Measurements from ENCODE around the gene COL16A1.

The COL16A1 gene

GRCh38 chr1:31626223-31627207, 77.3 kb downstream of the COL16A1 start:
- DNase-seq = peak in 9 of 51 donors; percentile 7 to 63 (median 24)

- DNase-seq = no peak
These were observed 78.1 kb downstream of the COL16A1 start for GRCh38 chr1:31625561-31626222.

GRCh38 chr1:31624731-31625514, 78.9 kb downstream of the COL16A1 start:
- no peak for DNase-seq

GRCh38 chr1:31624309-31624708, 79.5 kb downstream of the COL16A1 start:
- no peak for DNase-seq

- no peak for DNase-seq
These were observed 80.5 kb downstream of the COL16A1 start for GRCh38 chr1:31623365-31623764.

GRCh38 chr1:31621847-31622730, 81.7 kb downstream of the COL16A1 start:
- no peak for DNase-seq

- no peak for DNase-seq
These were observed 82.4 kb downstream of the COL16A1 start for GRCh38 chr1:31621498-31621820.

- no peak for DNase-seq
These were observed 83.0 kb downstream of the COL16A1 start for GRCh38 chr1:31620631-31621497.

GRCh38 chr1:31618916-31619846, 84.6 kb downstream of the COL16A1 start:
- DNase-seq = no peak

GRCh38 chr1:31617916-31618746, 85.7 kb downstream of the COL16A1 start:
- peak in 5 of 51 donors; percentile 8 to 45 (median 11) for DNase-seq

- DNase-seq = no peak
These were observed 86.5 kb downstream of the COL16A1 start, which contains the start of gene HCRTR1 for GRCh38 chr1:31617218-31617915. Gene HCRTR1, plus strand, starts transcription at chr1:31617689. Its CDS starts 1,504 bp downstream, at chr1:31619193.

- DNase-seq = no peak
These were observed 87.9 kb downstream of the COL16A1 start for GRCh38 chr1:31615939-31616338.

GRCh38 chr1:31615414-31615813, 88.4 kb downstream of the COL16A1 start:
- DNase-seq = no peak

- DNase-seq = no peak
These were observed 89.3 kb downstream of the COL16A1 start for GRCh38 chr1:31614414-31615005.

GRCh38 chr1:31609514-31610118, 94.2 kb downstream of the COL16A1 start:
- no peak for DNase-seq

- no peak for DNase-seq
These were observed 96.5 kb downstream of the COL16A1 start for GRCh38 chr1:31607360-31607759.
